Fibroblast of the aortic adventitia (primary cell): ENCODE measurements around the gene MEIS1. TPM values are rescaled to one million over a fixed set of nuclear protein-coding genes. Genes with fewer than 3 reads are reported as not detected.
A peak's percentile ranks its signal among the peaks of the same experiment; 100 is the strongest.

Experiments used
- DNase-seq: peaks from one replicate; pipeline ENCODE4 v3.0.0-alpha.2; 2010; ENCODE audit warnings: low read depth
- H3K4me3 ChIP-seq: 2 replicates; pipeline ENCODE4 v1.5.1; 2011; ENCODE audit warnings: low read depth, mild to moderate bottlenecking, control low read depth, low read length, moderate library complexity
- CTCF ChIP-seq: IDR thresholded peaks from 2 replicates; pipeline ENCODE4 v1.5.1; 2011; ENCODE audit warnings: mild to moderate bottlenecking, low read length, control low read depth, inconsistent platforms; ENCODE audit not compliant: insufficient read depth
- total RNA-seq: library from RNA; depleted of rRNA; stranded (reverse); fragments of >200 nt; gene quantifications from 2 replicates; pipeline ENCODE4 v1.2.3, GENCODE V29; 2012; ENCODE audit warnings: low replicate concordance

The MEIS1 gene
- total RNA-seq, 1 donor: 78.2 TPM

- DNase-seq: peak; percentile 46
- no peak overlapping the region for H3K4me3 ChIP-seq
- TF ChIP-seq CTCF: no peak
These were observed 134.5 kb downstream of the MEIS1 start for GRCh38 chr2:66569321-66569851.

- DNase-seq: no peak
- H3K4me3 ChIP-seq: no peak overlapping the region
- TF ChIP-seq CTCF: no peak
These were observed 135.0 kb downstream of the MEIS1 start for GRCh38 chr2:66569974-66570373.

GRCh38 chr2:66570471-66570870, 135.5 kb downstream of the MEIS1 start:
- no peak for TF ChIP-seq CTCF
- no peak overlapping the region for H3K4me3 ChIP-seq
- no peak for DNase-seq

GRCh38 chr2:66571918-66572317, 137.0 kb downstream of the MEIS1 start:
- H3K4me3 ChIP-seq: no peak overlapping the region
- no peak for DNase-seq
- no peak for TF ChIP-seq CTCF

- no peak for TF ChIP-seq CTCF
- no peak for DNase-seq
- no peak overlapping the region for H3K4me3 ChIP-seq
These were observed 137.5 kb downstream of the MEIS1 start for GRCh38 chr2:66572391-66572790.

- H3K4me3 ChIP-seq: no peak overlapping the region
- TF ChIP-seq CTCF: no peak
- no peak for DNase-seq
These were observed 138.5 kb downstream of the MEIS1 start for GRCh38 chr2:66573416-66573815.

GRCh38 chr2:66573821-66574233, 138.9 kb downstream of the MEIS1 start:
- H3K4me3 ChIP-seq: peak overlapping the region; percentile 49
- peak; percentile 28 for DNase-seq
- TF ChIP-seq CTCF: no peak
